Natural killer cell (primary cell): ENCODE measurements around the gene DDR1. TPM values are rescaled to one million over a fixed set of nuclear protein-coding genes. Genes with fewer than 3 reads are reported as not detected.

Experiments used
- ATAC-seq, 3 donors: fragments of 150-1000 bp in 2 of 3; fragments of 200-7000 bp in 1 of 3; cut with Tn5 transposase; 1 replicate in 1 of 3; 2 replicates in 2 of 3; pipeline ENCODE4 v1.10.0; 2021; ENCODE audit warnings: mild to moderate bottlenecking in 2 of 3, moderate library complexity in 2 of 3
- DNase-seq, 2 donors: peaks; one replicate each; pipeline versions ENCODE4 v3.0.0 to v3.0.0-alpha.2; 2013 to 2021; ENCODE audit warnings: mixed read lengths in 1 of 2
- H3K27ac ChIP-seq: one replicate; pipeline ENCODE4 v1.5.1; 2013; ENCODE audit warnings: mild to moderate bottlenecking, low read length
- H3K27me3 ChIP-seq: one replicate; pipeline ENCODE4 v1.6.1; 2013; ENCODE audit warnings: low read length; ENCODE audit not compliant: control insufficient read depth, insufficient read depth
- H3K36me3 ChIP-seq: one replicate; pipeline ENCODE4 v1.6.1; 2013; ENCODE audit warnings: low read length; ENCODE audit not compliant: control insufficient read depth, insufficient read depth
- H3K4me1 ChIP-seq: one replicate; pipeline ENCODE4 v1.6.1; 2013; ENCODE audit warnings: low read length; ENCODE audit not compliant: control insufficient read depth, insufficient read depth
- H3K4me3 ChIP-seq: one replicate; pipeline ENCODE4 v1.5.1; 2013; ENCODE audit warnings: low read length
- H3K9me3 ChIP-seq: one replicate; pipeline ENCODE4 v1.6.1; 2013; ENCODE audit warnings: low read length; ENCODE audit not compliant: control insufficient read depth, insufficient read depth
- H3K27ac Mint-ChIP-seq, 2 donors: one replicate each; pipeline ENCODE4 v1.8.0; 2022; ENCODE audit warnings: mild to moderate bottlenecking in 2 of 2, mixed read lengths in 2 of 2, moderate library complexity in 1 of 2
- H3K27me3 Mint-ChIP-seq, 2 donors: one replicate each; pipeline ENCODE4 v1.8.0; 2022; ENCODE audit warnings: low read depth in 2 of 2, mixed read lengths in 2 of 2
- H3K36me3 Mint-ChIP-seq: one replicate; pipeline ENCODE4 v1.8.0; 2022; ENCODE audit warnings: mixed read lengths
- H3K4me1 Mint-ChIP-seq, 2 donors: one replicate each; pipeline ENCODE4 v1.8.0; 2022; ENCODE audit warnings: mixed read lengths in 2 of 2
- H3K4me3 Mint-ChIP-seq: one replicate; pipeline ENCODE4 v1.8.0; 2022; ENCODE audit warnings: mild to moderate bottlenecking, moderate library complexity, mixed read lengths
- H3K9me3 Mint-ChIP-seq, 2 donors: one replicate each; pipeline ENCODE4 v1.8.0; 2022; ENCODE audit warnings: mixed read lengths in 2 of 2
- WGBS: methylation state at CpG from one replicate; pipeline ENCODE4 v1.1.7; 2013; ENCODE audit warnings: missing lambda C conversion rate; ENCODE audit not compliant: insufficient coverage; 5-methylcytosine and 5-hydroxymethylcytosine counted together
- intact Hi-C: fragments of 100-400 bp; cut with micrococcal nuclease; formaldehyde crosslinking; loops from one replicate; pipeline ENCODE4 v1.14.2; 2022
- total RNA-seq, 4 donors: library from RNA; stranded (reverse); fragments of 120-200 nt in 1 of 4; gene quantifications; one replicate each; pipeline versions ENCODE4 v1.2.3 to v1.2.4, GENCODE V29; 2013 to 2022
- TF ChIP-seq, protein P1 (sequence below): fragments of 200-600 bp; IDR thresholded peaks from one replicate; pipeline ENCODE4 v1.8.0; 2022; ENCODE audit warnings: antibody characterized with exemption

DDR1 gene
- total RNA-seq, 3 donors from 2014 or later (not counting 1 experiment from before 2014, with no cell fraction given): 2.6 to 7.4 (median 5.2) TPM

DNA sequence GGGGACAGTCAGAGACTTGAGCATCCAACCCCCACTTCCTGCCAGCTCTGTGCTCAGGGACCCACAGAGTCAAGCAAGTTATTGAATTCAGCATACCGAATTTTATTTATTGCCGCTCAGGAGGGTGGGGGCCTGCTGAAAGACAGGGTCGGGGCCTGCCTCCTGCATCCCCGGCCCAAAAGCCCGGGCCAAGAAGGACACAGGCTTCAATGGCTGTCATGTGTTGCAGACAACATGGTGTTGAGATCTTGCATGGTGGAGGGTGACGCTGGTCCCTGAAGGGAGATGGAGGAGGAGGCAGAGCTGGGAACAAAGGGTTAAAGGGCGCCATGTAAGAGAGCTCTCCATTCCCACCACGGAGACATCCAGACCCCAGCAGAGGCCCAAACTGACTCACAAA lies 47.0 kb downstream of the DDR1 start:
- Mint-ChIP-seq H3K4me3 (no peak overlapping the region), H3K9me3 (peaks cover 0 to 3% of the 10 kb centered on the region in 2 donors), H3K4me1 (no peaks in the 10 kb centered on the region), H3K27ac (no peak overlapping the region), H3K36me3 (no peaks in the 10 kb centered on the region), H3K27me3 (peaks cover 13 to 15% of the 10 kb centered on the region in 2 donors)
- H3K4me1 ChIP-seq: no peaks in the 10 kb centered on the region
- intact Hi-C loops: no loop called here
- H3K27ac ChIP-seq: no peak overlapping the region
- H3K4me3 ChIP-seq: no peak overlapping the region
- ATAC-seq: no peak
- H3K36me3 ChIP-seq: peaks cover 5% of the 10 kb centered on the region
- no peak for DNase-seq
- H3K9me3 ChIP-seq: peaks cover 4% of the 10 kb centered on the region
- TF ChIP-seq, protein P1, sequence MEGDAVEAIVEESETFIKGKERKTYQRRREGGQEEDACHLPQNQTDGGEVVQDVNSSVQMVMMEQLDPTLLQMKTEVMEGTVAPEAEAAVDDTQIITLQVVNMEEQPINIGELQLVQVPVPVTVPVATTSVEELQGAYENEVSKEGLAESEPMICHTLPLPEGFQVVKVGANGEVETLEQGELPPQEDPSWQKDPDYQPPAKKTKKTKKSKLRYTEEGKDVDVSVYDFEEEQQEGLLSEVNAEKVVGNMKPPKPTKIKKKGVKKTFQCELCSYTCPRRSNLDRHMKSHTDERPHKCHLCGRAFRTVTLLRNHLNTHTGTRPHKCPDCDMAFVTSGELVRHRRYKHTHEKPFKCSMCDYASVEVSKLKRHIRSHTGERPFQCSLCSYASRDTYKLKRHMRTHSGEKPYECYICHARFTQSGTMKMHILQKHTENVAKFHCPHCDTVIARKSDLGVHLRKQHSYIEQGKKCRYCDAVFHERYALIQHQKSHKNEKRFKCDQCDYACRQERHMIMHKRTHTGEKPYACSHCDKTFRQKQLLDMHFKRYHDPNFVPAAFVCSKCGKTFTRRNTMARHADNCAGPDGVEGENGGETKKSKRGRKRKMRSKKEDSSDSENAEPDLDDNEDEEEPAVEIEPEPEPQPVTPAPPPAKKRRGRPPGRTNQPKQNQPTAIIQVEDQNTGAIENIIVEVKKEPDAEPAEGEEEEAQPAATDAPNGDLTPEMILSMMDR: no peak
- no peaks in the 10 kb centered on the region for H3K27me3 ChIP-seq
- WGBS: 77% methylated on average over 8 of the region's 8 CpGs

DNA sequence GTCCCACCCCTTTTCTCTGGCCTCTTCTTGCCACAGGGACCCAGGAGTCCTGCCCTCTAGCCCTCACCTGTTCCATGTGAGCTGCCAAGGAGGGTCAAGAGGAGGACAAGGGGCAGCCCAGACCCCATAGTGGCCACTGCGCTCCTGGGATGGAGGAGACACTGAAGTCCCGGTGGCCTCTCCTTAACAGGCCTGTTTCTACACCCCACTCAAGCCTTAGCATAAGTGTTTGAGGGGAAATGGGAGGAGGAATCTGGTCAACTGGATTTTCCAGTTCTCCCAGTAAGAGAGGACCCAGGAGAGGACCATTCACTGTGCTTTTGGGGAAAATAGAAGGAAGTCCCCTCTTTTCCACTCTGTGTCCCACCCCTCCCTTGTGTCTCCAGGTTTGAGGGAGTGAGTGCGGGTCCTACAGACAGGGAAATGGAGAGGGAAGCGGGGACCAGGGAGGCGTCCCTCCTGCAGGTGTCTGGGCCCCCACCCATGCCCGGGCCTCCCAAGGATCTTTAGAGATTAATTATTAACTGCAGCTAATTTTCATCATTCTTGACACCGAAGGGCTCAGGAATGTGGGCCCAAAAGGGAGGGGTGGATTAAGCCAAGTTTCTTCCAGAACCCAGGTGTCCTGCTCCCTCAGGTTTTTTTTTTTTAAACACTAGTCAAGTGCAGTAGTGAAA lies 47.8 kb downstream of the DDR1 start, which contains the start of gene SFTA2:
SFTA2 (minus strand) TSS at position 202 of the 677 bp plus-strand sequence; CDS start at position 128, 74 bp downstream.
- Mint-ChIP-seq H3K4me3 (no peak within 1 kb of the TSS), H3K9me3 (peaks cover 0 to 3% of the 10 kb centered on the region in 2 donors), H3K27me3 (peaks cover 17 to 19% of the 10 kb centered on the region in 2 donors), H3K27ac (no peak within 1 kb of the TSS), H3K36me3 (no peaks in the 10 kb centered on the region), H3K4me1 (no peaks in the 10 kb centered on the region)
- no peaks in the 10 kb centered on the region for H3K27me3 ChIP-seq
- H3K4me3 ChIP-seq: no peak within 1 kb of the TSS
- TF ChIP-seq, protein P1: no peak
- intact Hi-C loops: no loop called here
- no peak for DNase-seq
- H3K27ac ChIP-seq: no peak within 1 kb of the TSS
- WGBS: 78% methylated on average over 5 of the region's 7 CpGs
- ATAC-seq: no peak
- H3K9me3 ChIP-seq: peaks cover 4% of the 10 kb centered on the region
- no peaks in the 10 kb centered on the region for H3K4me1 ChIP-seq
- H3K36me3 ChIP-seq: no peaks in the 10 kb centered on the region

DNA sequence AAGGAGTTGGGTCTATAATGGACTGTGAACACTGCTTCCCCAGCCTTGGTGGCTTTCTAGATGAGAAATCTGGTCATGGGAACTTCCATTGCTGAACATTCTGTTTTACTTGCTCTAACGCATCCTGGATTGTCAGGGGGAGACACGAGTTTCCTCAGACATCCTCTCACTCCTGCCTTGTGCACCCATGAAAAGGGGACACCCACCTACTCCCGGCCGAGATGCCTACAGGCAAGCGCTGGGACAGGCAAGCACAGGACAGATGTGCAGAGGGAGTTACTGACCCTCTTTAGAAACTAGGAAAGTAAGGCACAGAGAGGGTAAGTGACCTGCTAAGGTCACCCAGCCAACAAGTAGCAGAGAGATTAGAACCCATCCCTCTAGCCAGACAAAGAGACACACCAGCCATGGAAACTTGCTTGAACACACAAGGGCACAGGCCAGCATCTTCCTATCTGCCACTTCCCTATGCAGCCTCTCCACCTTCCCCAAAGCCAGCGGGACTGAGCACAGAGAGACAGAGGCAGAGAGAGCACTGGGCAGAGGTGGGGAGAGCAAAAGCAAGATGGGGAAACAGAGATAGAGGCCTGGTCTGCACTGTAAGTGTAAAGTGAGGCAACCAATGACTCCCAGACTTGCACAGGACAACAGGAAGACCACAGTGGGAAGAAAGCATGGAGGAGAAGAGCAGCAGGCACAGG lies 48.5 kb downstream of the DDR1 start:
- TF ChIP-seq, protein P1: no peak
- ATAC-seq (no peak), DNase-seq (no peak)
- peaks cover 4% of the 10 kb centered on the region for H3K9me3 ChIP-seq
- Mint-ChIP-seq H3K27me3 (peaks cover 17 to 19% of the 10 kb centered on the region in 2 donors), H3K27ac (no peak overlapping the region), H3K36me3 (no peaks in the 10 kb centered on the region), H3K4me1 (no peaks in the 10 kb centered on the region), H3K4me3 (no peak overlapping the region), H3K9me3 (peaks cover 0 to 3% of the 10 kb centered on the region in 2 donors)
- 89% methylated on average over 6 of the region's 6 CpGs for WGBS
- H3K36me3 ChIP-seq: no peaks in the 10 kb centered on the region
- H3K27me3 ChIP-seq: no peaks in the 10 kb centered on the region
- intact Hi-C loops: no loop called here
- no peak overlapping the region for H3K4me3 ChIP-seq
- no peaks in the 10 kb centered on the region for H3K4me1 ChIP-seq
- H3K27ac ChIP-seq: no peak overlapping the region
